IPS-18c (cell line): ENCODE measurements around the gene TTC12.

ENCODE experiments used
- H3K4me3 ChIP-seq: 2 replicates; pipeline ENCODE4 v1.7.0; 2013; ENCODE audit warnings: low read depth, mild to moderate bottlenecking, low read length, moderate library complexity; ENCODE audit not compliant: insufficient read depth
- H3K9me3 ChIP-seq: one replicate; pipeline ENCODE4 v1.6.1; 2013; ENCODE audit warnings: mild to moderate bottlenecking, low read length, moderate library complexity; ENCODE audit not compliant: control insufficient read depth, insufficient read depth

TTC12 gene

GRCh38 chr11:113345978-113346377 lies 31.6 kb downstream of the TTC12 start:
- no peaks in the 10 kb centered on the region for H3K9me3 ChIP-seq

GRCh38 chr11:113349528-113349927 lies 35.1 kb downstream of the TTC12 start:
- Histone ChIP-seq H3K4me3 (no peak overlapping the region), H3K9me3 (no peaks in the 10 kb centered on the region)

More at GRCh38 chr11:113345978-113346377, 31.6 kb downstream of the TTC12 start:
- H3K4me3 ChIP-seq, result no peak overlapping the region

- no peaks in the 10 kb centered on the region for H3K9me3 ChIP-seq
- no peak overlapping the region for H3K4me3 ChIP-seq
Observed at GRCh38 chr11:113350336-113351067, 36.1 kb downstream of the TTC12 start.

GRCh38 chr11:113351068-113351450 lies 36.7 kb downstream of the TTC12 start:
- Histone ChIP-seq H3K9me3 (no peaks in the 10 kb centered on the region), H3K4me3 (no peak overlapping the region)

- H3K4me3 ChIP-seq, result no peak overlapping the region
- H3K9me3 ChIP-seq, result no peaks in the 10 kb centered on the region
Observed at GRCh38 chr11:113351480-113351879, 37.1 kb downstream of the TTC12 start.

- H3K9me3 ChIP-seq, result peaks cover 2% of the 10 kb centered on the region
- no peak overlapping the region for H3K4me3 ChIP-seq
Observed at GRCh38 chr11:113356203-113356602, 41.8 kb downstream of the TTC12 start.

- no peaks in the 10 kb centered on the region for H3K9me3 ChIP-seq
Observed at GRCh38 chr11:113363406-113363805, 49.0 kb downstream of the TTC12 start.

GRCh38 chr11:113363996-113364641 lies 49.7 kb downstream of the TTC12 start:
- Histone ChIP-seq H3K4me3 (no peak overlapping the region), H3K9me3 (no peaks in the 10 kb centered on the region)

More at GRCh38 chr11:113363406-113363805, 49.0 kb downstream of the TTC12 start:
- H3K4me3 ChIP-seq, result no peak overlapping the region

GRCh38 chr11:113365895-113366294 lies 51.5 kb downstream of the TTC12 start:
- Histone ChIP-seq H3K9me3 (no peaks in the 10 kb centered on the region), H3K4me3 (no peak overlapping the region)

- Histone ChIP-seq H3K9me3 (no peaks in the 10 kb centered on the region), H3K4me3 (no peak overlapping the region)
Observed at GRCh38 chr11:113369411-113369810, 55.0 kb downstream of the TTC12 start.

GRCh38 chr11:113370634-113371033 lies 56.3 kb downstream of the TTC12 start:
- Histone ChIP-seq H3K4me3 (no peak overlapping the region), H3K9me3 (no peaks in the 10 kb centered on the region)

GRCh38 chr11:113372309-113372708 lies 57.9 kb downstream of the TTC12 start:
- H3K4me3 ChIP-seq, result no peak overlapping the region
- no peaks in the 10 kb centered on the region for H3K9me3 ChIP-seq

GRCh38 chr11:113373306-113373705 lies 58.9 kb downstream of the TTC12 start:
- Histone ChIP-seq H3K4me3 (no peak overlapping the region), H3K9me3 (no peaks in the 10 kb centered on the region)

GRCh38 chr11:113373981-113374560 lies 59.7 kb downstream of the TTC12 start:
- no peak overlapping the region for H3K4me3 ChIP-seq
- no peaks in the 10 kb centered on the region for H3K9me3 ChIP-seq

GRCh38 chr11:113375402-113375801 lies 61.0 kb downstream of the TTC12 start:
- Histone ChIP-seq H3K9me3 (no peaks in the 10 kb centered on the region), H3K4me3 (no peak overlapping the region)

- H3K4me3 ChIP-seq, result no peak overlapping the region
- H3K9me3 ChIP-seq, result no peaks in the 10 kb centered on the region
Observed at GRCh38 chr11:113376156-113376555, 61.8 kb downstream of the TTC12 start.

- Histone ChIP-seq H3K9me3 (no peaks in the 10 kb centered on the region), H3K4me3 (no peak overlapping the region; the same call in 1 of the 2 replicates)
Observed at GRCh38 chr11:113377681-113378412, 63.5 kb downstream of the TTC12 start.

GRCh38 chr11:113378692-113379091 lies 64.3 kb downstream of the TTC12 start:
- Histone ChIP-seq H3K9me3 (no peaks in the 10 kb centered on the region), H3K4me3 (no peak overlapping the region)
